MCF 10A (cell line): Measurements from ENCODE around the gene CACNB4. TPM values are rescaled to one million over a fixed set of nuclear protein-coding genes. Genes with fewer than 3 reads are reported as not detected.
A peak's percentile ranks its signal among the peaks of the same experiment; 100 is the strongest.

ENCODE experiments used
- BruUV-seq: library from RNA; stranded (reverse); fragments of 400-500 nt; replicated peaks from 2 replicates; lab custom pipeline; 2021; lab: Mats Ljungman, UMichigan
- CTCF ChIA-PET: fragments of 300-600 bp; sonication (Branson Sonifier 250); formaldehyde crosslinking; extraction: SDS; loops from one replicate; lab custom pipeline; 2021; ENCODE audit warnings: antibody characterized with exemption, inconsistent platforms; lab: Yijun Ruan, JAX
- POLR2A ChIA-PET: fragments of 300-600, 350-650 bp; sonication (Branson Sonifier 250); formaldehyde crosslinking; extraction: SDS; loops from one replicate; lab custom pipeline; 2020; ENCODE audit warnings: antibody characterized with exemption, inconsistent platforms; lab: Yijun Ruan, JAX
- DNase-seq: peaks from one replicate; pipeline ENCODE4 v3.0.0-alpha.2; 2018; ENCODE audit not compliant: unreplicated experiment
- H3K27ac Mint-ChIP-seq: one replicate; pipeline ENCODE4 v1.8.0; 2022; ENCODE audit warnings: mild to moderate bottlenecking, low read depth, mixed read lengths; ENCODE audit not compliant: unreplicated experiment
- H3K27me3 Mint-ChIP-seq: one replicate; pipeline ENCODE4 v1.8.0; 2022; ENCODE audit warnings: mixed read lengths; ENCODE audit not compliant: insufficient read depth, unreplicated experiment
- H3K36me3 Mint-ChIP-seq: one replicate; pipeline ENCODE4 v1.8.0; 2022; ENCODE audit warnings: mild to moderate bottlenecking, moderate library complexity, mixed read lengths; ENCODE audit not compliant: insufficient read depth, unreplicated experiment
- H3K4me1 Mint-ChIP-seq: one replicate; pipeline ENCODE4 v1.8.0; 2022; ENCODE audit warnings: mixed read lengths; ENCODE audit not compliant: insufficient read depth, unreplicated experiment
- H3K4me3 Mint-ChIP-seq: one replicate; pipeline ENCODE4 v1.8.0; 2022; ENCODE audit warnings: mild to moderate bottlenecking, moderate library complexity, mixed read lengths; ENCODE audit not compliant: unreplicated experiment
- H3K9me3 Mint-ChIP-seq: one replicate; pipeline ENCODE4 v1.8.0; 2022; ENCODE audit warnings: mixed read lengths; ENCODE audit not compliant: unreplicated experiment
- CTCF ChIP-seq: fragments of 200-600 bp; IDR thresholded peaks from one replicate; pipeline ENCODE4 v1.8.0; 2022; ENCODE audit warnings: antibody characterized with exemption, mild to moderate bottlenecking; ENCODE audit not compliant: unreplicated experiment
- intact Hi-C: fragments of 100-400 bp; cut with micrococcal nuclease; formaldehyde crosslinking; loops from 2 replicates; pipeline ENCODE4 v1.14.1; 2022
- total RNA-seq: library from RNA; stranded (reverse); gene quantifications from 2 replicates; pipeline ENCODE4 v1.2.3, GENCODE V29; 2022

CACNB4 gene
- total RNA-seq, 1 experiment from 2014 or later: 0.49 TPM

- no TSS peak for BruUV-seq
- intact Hi-C loops: no loop called here
- Mint-ChIP-seq H3K4me1 (peaks cover 11% of the 10 kb centered on the region), H3K27me3 (no peaks in the 10 kb centered on the region), H3K9me3 (no peaks in the 10 kb centered on the region), H3K4me3 (no peak overlapping the region), H3K27ac (no peak overlapping the region), H3K36me3 (no peaks in the 10 kb centered on the region)
- POLR2A ChIA-PET: interaction anchor here (1.0 to 1.5 kb wide), 2 partner anchors 24 to 144 kb away, joined by 3 to 6 read pairs; partner anchors contain the start of gene ARL5A
- DNase-seq: no peak
- CTCF ChIA-PET: interaction anchor here (0.6 to 2.6 kb wide), 4 partner anchors 26 to 165 kb away, joined by 3 to 12 read pairs (median 4); no protein-coding TSS in a partner anchor
- no peak for TF ChIP-seq CTCF
Measured at GRCh38 chr2:151972241-151973012, 126.4 kb downstream of the CACNB4 start.

- DNase-seq: no peak
- ChIA-PET POLR2A (interaction anchor here (0.9 kb wide), 1 partner anchor 174 kb away, joined by 3 read pairs; no protein-coding TSS in a partner anchor), CTCF (interaction anchor here (0.6 to 0.9 kb wide), 3 partner anchors 27 to 164 kb away, joined by 3 to 4 read pairs (median 3); no protein-coding TSS in a partner anchor)
- H3K36me3 Mint-ChIP-seq: no peaks in the 10 kb centered on the region
- TF ChIP-seq CTCF: no peak
- peaks cover 11% of the 10 kb centered on the region for H3K4me1 Mint-ChIP-seq
- no TSS peak for BruUV-seq
- H3K27ac Mint-ChIP-seq: peak overlapping the region; percentile 10
- H3K9me3 Mint-ChIP-seq: no peaks in the 10 kb centered on the region
- H3K4me3 Mint-ChIP-seq: no peak overlapping the region
- intact Hi-C loops: no loop called here
- H3K27me3 Mint-ChIP-seq: no peaks in the 10 kb centered on the region
Measured at GRCh38 chr2:151971301-151972051, 127.4 kb downstream of the CACNB4 start.

GRCh38 chr2:151968770-151969470 is 129.9 kb downstream of the CACNB4 start:
- POLR2A ChIA-PET: interaction anchor here (0.6 to 2.8 kb wide), 6 partner anchors 9 to 707 kb away, joined by 3 to 12 read pairs (median 4); partner anchors contain the start of genes ARL5A and RBM43

More at GRCh38 chr2:151968770-151969470, 129.9 kb downstream of the CACNB4 start:
- H3K4me1 Mint-ChIP-seq: peaks cover 3% of the 10 kb centered on the region
- no peak for TF ChIP-seq CTCF
- H3K9me3 Mint-ChIP-seq: no peaks in the 10 kb centered on the region
- CTCF ChIA-PET: interaction anchor here (0.6 to 1.0 kb wide), 3 partner anchors 21 to 170 kb away, joined by 3 read pairs; no protein-coding TSS in a partner anchor
- H3K4me3 Mint-ChIP-seq: no peak overlapping the region
- no peaks in the 10 kb centered on the region for H3K36me3 Mint-ChIP-seq
- BruUV-seq: no TSS peak
- H3K27me3 Mint-ChIP-seq: no peaks in the 10 kb centered on the region
- no peak overlapping the region for H3K27ac Mint-ChIP-seq
- intact Hi-C loops: no loop called here
- DNase-seq: no peak
